Endodermal cell (in vitro differentiated cells): ENCODE results near the gene EP400. TPM values are rescaled to one million over a fixed set of nuclear protein-coding genes. Genes with fewer than 3 reads are reported as not detected.

Source experiments
- DNase-seq: peaks from one replicate; pipeline ENCODE4 v3.0.0-alpha.2; 2017
- H3K27ac ChIP-seq: 2 replicates; pipeline ENCODE4 v1.5.1; 2013; ENCODE audit warnings: mild to moderate bottlenecking, low read depth, low read length, moderate library complexity
- H3K27me3 ChIP-seq: 2 replicates; pipeline ENCODE4 v1.6.1; 2013; ENCODE audit warnings: mild to moderate bottlenecking, low read length, moderate library complexity; ENCODE audit not compliant: insufficient read depth, control insufficient read depth, poor library complexity, severe bottlenecking
- H3K36me3 ChIP-seq: 2 replicates; pipeline ENCODE4 v1.7.0; 2013; ENCODE audit warnings: mild to moderate bottlenecking, low read length, moderate library complexity; ENCODE audit not compliant: control insufficient read depth, insufficient read depth
- H3K4me1 ChIP-seq: one replicate; pipeline ENCODE4 v1.7.0; 2013; ENCODE audit warnings: low read length; ENCODE audit not compliant: control insufficient read depth, insufficient read depth
- H3K4me3 ChIP-seq: 2 replicates; pipeline ENCODE4 v1.5.1; 2013; ENCODE audit warnings: mild to moderate bottlenecking, low read length, moderate library complexity
- H3K9ac ChIP-seq: 2 replicates; pipeline ENCODE4 v1.6.1; 2013; ENCODE audit warnings: mild to moderate bottlenecking, low read length, moderate library complexity; ENCODE audit not compliant: poor library complexity, severe bottlenecking; ENCODE audit errors: extremely low read depth
- H3K9me3 ChIP-seq: 2 replicates; pipeline ENCODE4 v1.6.1; 2013; ENCODE audit warnings: mild to moderate bottlenecking, low read length, moderate library complexity; ENCODE audit not compliant: control insufficient read depth
- H3K27ac Mint-ChIP-seq: 2 replicates; pipeline ENCODE4 v1.8.0; 2020; ENCODE audit warnings: mixed read lengths
- H3K27me3 Mint-ChIP-seq: 2 replicates; pipeline ENCODE4 v1.8.0; 2021; ENCODE audit warnings: mild to moderate bottlenecking, mixed read lengths; ENCODE audit not compliant: insufficient read depth
- H3K36me3 Mint-ChIP-seq: 2 replicates; pipeline ENCODE4 v1.8.0; 2020; ENCODE audit warnings: low read depth, mixed read lengths
- H3K4me1 Mint-ChIP-seq: 2 replicates; pipeline ENCODE4 v1.8.0; 2020; ENCODE audit warnings: mixed read lengths
- H3K4me3 Mint-ChIP-seq: 2 replicates; pipeline ENCODE4 v1.8.0; 2020; ENCODE audit warnings: mild to moderate bottlenecking, moderate library complexity, mixed read lengths
- H3K9me3 Mint-ChIP-seq: 2 replicates; pipeline ENCODE4 v1.8.0; 2020; ENCODE audit warnings: mild to moderate bottlenecking, mixed read lengths
- WGBS, 2 experiments: methylation state at CpG; one replicate each; pipeline versions ENCODE4 v1.1.5 to v1.1.7; 2013; ENCODE audit warnings: missing lambda C conversion rate in 2 of 2, mixed read lengths in 1 of 2; ENCODE audit not compliant: insufficient coverage in 1 of 2, insufficient read length in 1 of 2; 5-methylcytosine and 5-hydroxymethylcytosine counted together
- total RNA-seq, 2 donors: library from RNA; stranded (reverse); fragmentation: NEBNext Ultra II Directional in 1 of 2; extraction: Animal tissue kit (Norgen Biotek cat#: 25700) in 1 of 2; gene quantifications; 2 replicates in 1 of 2; 3 replicates in 1 of 2; pipeline ENCODE4 v1.2.1, GENCODE V29; 2021
- TF ChIP-seq, protein P1 (sequence below): fragments of 200-600 bp; sonication (generic); conservative IDR thresholded peaks from 2 replicates; pipeline ENCODE4 v1.5.0; 2021; ENCODE audit warnings: antibody characterized with exemption, mild to moderate bottlenecking

EP400 gene
- total RNA-seq, 2 donors from 2014 or later, result 64.7 to 78.3 TPM

DNA sequence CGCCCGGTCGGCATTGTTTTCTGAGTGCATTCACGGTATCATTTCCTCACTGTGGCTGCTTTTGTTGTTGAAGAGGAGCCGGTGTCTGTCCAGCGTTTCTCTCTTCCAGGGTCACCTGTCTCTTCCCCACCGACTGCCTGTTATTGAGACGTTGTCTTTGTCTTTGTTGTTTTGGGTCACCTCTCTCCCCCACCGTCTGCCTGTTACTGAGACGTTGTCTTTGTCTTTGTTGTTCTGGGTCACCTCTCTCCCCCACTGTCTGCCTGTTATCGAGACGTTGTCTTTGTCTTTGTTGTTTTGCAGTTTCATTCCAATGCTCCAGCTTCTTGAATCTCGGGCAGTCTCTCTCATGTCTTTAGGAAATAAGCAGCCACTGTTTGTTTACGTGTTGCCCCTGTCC, 124.5 kb downstream of the EP400 start:
- no peak overlapping the region for H3K4me3 Mint-ChIP-seq
- no peak overlapping the region for H3K9ac ChIP-seq

DNA sequence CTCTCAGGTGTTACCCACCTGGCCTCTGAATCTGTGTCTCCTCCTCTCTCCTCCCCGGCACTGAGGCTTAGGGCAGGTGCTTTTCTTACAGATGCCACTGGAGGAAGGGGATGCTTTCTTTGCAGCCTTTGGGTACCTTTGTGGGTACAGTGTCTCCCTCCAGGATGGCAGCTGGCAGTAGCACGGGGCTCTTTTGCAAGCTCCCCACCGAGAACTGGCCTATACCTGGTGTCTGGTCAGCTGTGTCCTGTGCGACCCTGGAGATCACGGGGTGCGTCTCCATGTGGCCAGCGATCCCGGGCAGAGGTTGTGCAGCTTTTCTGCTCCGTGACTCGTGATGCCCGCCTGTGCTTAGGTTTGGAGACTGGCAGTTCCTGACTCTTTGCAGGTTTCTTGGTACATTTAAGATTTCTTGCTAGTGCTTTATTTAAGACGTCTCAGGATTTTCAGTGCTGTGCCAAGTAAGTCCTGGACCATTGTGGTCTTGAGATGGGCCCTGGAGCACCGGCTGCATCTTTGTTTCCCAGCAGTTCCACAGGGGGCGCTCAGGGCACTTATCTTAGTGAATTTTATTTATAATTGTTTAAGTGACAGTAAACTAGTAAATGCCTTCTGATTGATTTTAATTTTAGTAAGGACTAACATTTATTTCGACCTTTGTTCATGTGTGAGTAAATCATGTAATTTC, 125.4 kb downstream of the EP400 start:
- DNase-seq, result peak; percentile 80
- Histone ChIP-seq H3K27me3 (no peaks in the 10 kb centered on the region), H3K27ac (no peak overlapping the region), H3K4me3 (no peak overlapping the region), H3K9ac (no peak overlapping the region), H3K4me1 (no peaks in the 10 kb centered on the region), H3K36me3 (peaks cover 75% of the 10 kb centered on the region), H3K9me3 (no peaks in the 10 kb centered on the region)
- no peak overlapping the region for H3K4me3 Mint-ChIP-seq
- peaks cover 72% of the 10 kb centered on the region for H3K36me3 Mint-ChIP-seq
- H3K9me3 Mint-ChIP-seq, result no peaks in the 10 kb centered on the region
- no peaks in the 10 kb centered on the region for H3K4me1 Mint-ChIP-seq
- no peaks in the 10 kb centered on the region for H3K27me3 Mint-ChIP-seq
- peak overlapping the region; percentile 55 for H3K27ac Mint-ChIP-seq
- TF ChIP-seq, protein P1, sequence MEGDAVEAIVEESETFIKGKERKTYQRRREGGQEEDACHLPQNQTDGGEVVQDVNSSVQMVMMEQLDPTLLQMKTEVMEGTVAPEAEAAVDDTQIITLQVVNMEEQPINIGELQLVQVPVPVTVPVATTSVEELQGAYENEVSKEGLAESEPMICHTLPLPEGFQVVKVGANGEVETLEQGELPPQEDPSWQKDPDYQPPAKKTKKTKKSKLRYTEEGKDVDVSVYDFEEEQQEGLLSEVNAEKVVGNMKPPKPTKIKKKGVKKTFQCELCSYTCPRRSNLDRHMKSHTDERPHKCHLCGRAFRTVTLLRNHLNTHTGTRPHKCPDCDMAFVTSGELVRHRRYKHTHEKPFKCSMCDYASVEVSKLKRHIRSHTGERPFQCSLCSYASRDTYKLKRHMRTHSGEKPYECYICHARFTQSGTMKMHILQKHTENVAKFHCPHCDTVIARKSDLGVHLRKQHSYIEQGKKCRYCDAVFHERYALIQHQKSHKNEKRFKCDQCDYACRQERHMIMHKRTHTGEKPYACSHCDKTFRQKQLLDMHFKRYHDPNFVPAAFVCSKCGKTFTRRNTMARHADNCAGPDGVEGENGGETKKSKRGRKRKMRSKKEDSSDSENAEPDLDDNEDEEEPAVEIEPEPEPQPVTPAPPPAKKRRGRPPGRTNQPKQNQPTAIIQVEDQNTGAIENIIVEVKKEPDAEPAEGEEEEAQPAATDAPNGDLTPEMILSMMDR, result peak; percentile 73
- 90 to 94% methylated on average over 13 to 15 of the region's 15 CpGs for WGBS, 2 experiments

More for the DNA sequence above, 124.5 kb downstream of the EP400 start:
- Histone ChIP-seq H3K4me3 (no peak overlapping the region), H3K27me3 (no peaks in the 10 kb centered on the region), H3K27ac (no peak overlapping the region), H3K4me1 (no peaks in the 10 kb centered on the region), H3K9me3 (no peaks in the 10 kb centered on the region), H3K36me3 (peaks cover 76% of the 10 kb centered on the region)
- Mint-ChIP-seq H3K4me1 (no peaks in the 10 kb centered on the region), H3K36me3 (peaks cover 70% of the 10 kb centered on the region), H3K27ac (no peak overlapping the region), H3K27me3 (no peaks in the 10 kb centered on the region), H3K9me3 (no peaks in the 10 kb centered on the region)
- 94% methylated on average over 14 of the region's 14 CpGs for WGBS, 2 experiments
- TF ChIP-seq, protein P1, result no peak
- DNase-seq, result no peak

DNA sequence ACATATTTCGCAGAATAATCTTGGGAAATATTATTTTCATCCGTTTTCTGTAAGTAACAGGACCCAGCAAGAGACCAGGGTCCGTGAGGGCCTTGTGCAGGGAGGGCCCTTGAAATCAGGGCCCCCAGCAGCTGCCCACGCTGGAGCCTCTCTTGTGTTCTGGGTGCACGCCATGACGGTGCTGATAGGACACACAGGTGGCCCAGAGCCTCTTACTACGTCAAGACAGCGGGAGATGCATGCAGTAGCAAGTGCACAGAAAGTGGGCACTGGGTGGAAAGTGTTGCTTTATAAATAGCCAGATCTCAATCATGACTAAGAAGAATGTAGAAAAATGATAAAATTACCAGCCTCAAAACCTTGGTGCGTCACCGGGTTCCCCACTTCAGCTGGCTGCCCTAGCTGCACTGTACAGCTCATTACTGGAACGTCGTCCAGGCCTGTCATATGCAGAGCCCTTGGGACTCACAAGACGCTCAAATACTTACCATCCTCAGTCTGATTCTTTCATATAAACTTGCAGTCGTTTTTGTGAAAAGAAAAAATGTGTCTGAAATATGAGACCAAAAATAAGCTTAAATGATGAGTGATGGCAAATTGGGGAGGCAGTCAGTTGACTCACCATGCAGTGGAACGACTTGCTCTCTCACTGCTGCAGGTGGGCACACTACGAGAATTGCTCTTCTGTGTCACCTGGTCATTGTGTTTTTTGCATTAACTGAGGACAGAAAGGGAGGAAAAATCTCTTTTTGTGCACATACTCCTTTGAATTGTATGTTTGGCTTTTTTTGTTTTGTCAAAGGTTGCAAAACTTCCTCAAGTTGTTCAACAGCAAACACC, 126.2 kb downstream of the EP400 start:
- peak overlapping the region; percentile 55 for H3K27ac Mint-ChIP-seq

More for the DNA sequence above, 126.2 kb downstream of the EP400 start:
- H3K27me3 Mint-ChIP-seq, result no peaks in the 10 kb centered on the region
- H3K27me3 ChIP-seq, result no peaks in the 10 kb centered on the region
- no peak overlapping the region for H3K4me3 Mint-ChIP-seq
- H3K4me1 Mint-ChIP-seq, result no peaks in the 10 kb centered on the region
- no peak overlapping the region for H3K4me3 ChIP-seq
- TF ChIP-seq, protein P1, result no peak
- H3K9ac ChIP-seq, result no peak overlapping the region
- H3K9me3 ChIP-seq, result no peaks in the 10 kb centered on the region
- no peak for DNase-seq
- peaks cover 72% of the 10 kb centered on the region for H3K36me3 Mint-ChIP-seq
- 93 to 96% methylated on average over 9 to 16 of the region's 16 CpGs for WGBS, 2 experiments
- no peaks in the 10 kb centered on the region for H3K4me1 ChIP-seq
- no peaks in the 10 kb centered on the region for H3K9me3 Mint-ChIP-seq
- no peak overlapping the region for H3K27ac ChIP-seq
- peaks cover 71% of the 10 kb centered on the region for H3K36me3 ChIP-seq
